NOMO-1 treated with DMSO at 0.1 percent for 48 hours (cell line): ENCODE data around the gene GPC4.
A peak's percentile ranks its signal among the peaks of the same experiment; 100 is the strongest.
"Not testable (repeated sequence)": the region's sequence is repeated elsewhere in the genome, so short reads cannot be mapped to it uniquely, and the experiment has no call there.

Experiments used
- DNase-seq: peaks from one replicate; lab custom pipeline; 2025; ENCODE audit not compliant: unreplicated experiment; lab: John Stamatoyannopoulos, UW

GPC4 gene

GRCh38 chrX:133307637-133308498, 107.4 kb downstream of the GPC4 start:
- DNase-seq, result no peak

- no peak for DNase-seq
Measured at GRCh38 chrX:133307094-133307493, 108.2 kb downstream of the GPC4 start.

DNA sequence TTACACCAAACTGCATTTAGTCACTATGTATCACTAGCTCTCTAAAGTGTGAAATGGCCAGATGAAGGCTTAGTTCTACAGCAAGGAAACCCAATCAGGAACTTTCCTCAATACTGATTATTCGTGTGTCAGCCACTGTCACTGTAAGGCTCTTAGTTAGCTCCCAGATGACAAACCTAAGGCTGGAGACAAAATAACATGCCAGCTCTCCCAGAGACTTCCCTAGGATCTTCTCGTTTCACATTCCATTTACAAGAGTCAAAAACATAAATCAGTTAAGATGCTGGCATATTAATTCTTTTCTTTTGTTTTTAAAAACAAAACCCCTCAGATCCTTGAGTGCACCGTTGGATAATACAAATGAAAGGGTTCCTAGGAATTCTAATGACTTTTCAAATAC, 109.0 kb downstream of the GPC4 start:
- no peak for DNase-seq

DNA sequence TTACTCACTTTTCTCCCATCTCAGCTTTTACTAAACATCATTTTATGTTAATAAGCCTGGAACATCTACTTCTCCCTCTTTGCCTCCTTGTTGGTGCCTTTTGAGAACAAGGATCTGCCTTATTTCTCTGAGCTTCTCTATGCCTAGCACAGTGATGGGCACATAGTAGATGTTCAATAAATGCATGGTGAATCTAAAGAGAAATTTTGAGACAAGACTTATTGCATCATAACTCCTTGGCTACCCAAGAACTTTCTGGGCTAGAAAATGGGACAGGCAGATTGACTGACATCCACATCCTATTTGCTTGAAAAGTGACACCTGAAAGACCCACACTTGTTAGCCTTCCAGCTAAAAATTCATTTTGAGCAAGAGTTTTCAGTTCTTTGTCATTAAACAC, 109.9 kb downstream of the GPC4 start:
- no peak for DNase-seq

DNA sequence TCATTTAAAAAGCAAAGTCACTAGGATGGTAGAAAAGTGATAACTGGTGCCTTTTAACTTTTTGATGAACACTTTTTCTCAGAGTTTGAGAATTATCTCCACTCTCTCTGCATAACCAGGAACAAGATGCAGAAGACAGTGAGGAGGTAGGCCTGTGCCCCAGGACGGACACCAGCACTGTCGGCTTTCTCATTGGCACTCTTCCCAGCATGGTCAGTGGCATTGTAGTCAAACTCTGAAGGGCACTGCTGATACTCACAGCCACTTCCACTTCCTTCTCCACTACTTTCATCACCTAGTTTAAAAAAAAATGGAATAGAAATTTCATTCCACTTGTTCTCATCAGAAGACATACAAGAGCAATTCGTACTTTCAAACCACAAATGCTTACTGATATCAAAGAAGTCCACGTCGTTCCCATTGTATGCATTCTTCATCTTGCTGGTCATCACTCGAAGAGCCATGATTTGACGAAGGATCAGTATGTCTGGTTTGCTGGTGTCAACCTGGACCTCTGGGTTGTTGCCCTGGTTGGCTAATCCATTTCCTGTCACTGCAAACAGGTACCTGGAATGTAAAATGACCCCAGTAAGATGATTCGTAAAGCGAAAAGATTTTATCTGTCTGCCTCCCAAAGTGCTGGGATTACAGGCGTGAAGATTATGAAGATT, 112.4 kb downstream of the GPC4 start:
- no peak for DNase-seq

DNA sequence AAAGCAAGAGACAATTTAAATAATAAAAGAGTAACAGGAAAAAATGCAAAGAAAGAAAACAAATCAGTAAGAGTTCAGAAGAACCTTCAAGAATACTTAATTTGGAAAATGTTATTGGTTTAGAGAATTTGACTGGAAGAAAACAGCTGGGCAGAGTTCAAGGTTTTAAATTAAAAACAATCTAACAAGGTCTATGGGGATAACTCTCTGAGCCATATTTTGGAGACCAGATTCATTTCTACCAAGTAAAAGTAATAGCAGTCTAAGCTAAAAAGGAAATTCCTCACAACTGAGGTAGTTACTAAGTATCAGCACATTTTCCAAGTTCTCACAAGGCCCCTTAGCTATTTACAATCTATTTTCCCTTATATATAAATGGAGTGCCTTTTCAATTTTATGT, 114.7 kb downstream of the GPC4 start:
- no peak for DNase-seq

DNA sequence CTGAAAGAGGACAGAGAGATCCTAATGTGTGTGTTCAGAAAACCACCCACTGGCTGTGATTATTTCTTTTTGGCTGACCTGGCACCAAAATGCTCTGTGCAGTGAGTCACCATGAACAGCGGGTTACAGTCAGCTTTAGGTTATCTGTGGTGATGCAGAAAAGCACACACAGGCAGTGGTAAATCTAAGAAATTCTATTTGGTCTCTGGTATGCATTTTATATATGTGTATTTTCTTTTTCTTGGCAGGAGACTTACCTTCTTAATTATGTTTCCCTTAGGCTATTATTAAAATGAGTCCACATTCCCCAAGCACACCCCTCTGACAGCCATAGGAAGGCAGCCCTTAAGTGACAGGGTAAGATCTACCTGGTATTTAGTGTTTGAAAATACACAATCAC, 118.0 kb downstream of the GPC4 start:
- DNase-seq, result no peak

DNA sequence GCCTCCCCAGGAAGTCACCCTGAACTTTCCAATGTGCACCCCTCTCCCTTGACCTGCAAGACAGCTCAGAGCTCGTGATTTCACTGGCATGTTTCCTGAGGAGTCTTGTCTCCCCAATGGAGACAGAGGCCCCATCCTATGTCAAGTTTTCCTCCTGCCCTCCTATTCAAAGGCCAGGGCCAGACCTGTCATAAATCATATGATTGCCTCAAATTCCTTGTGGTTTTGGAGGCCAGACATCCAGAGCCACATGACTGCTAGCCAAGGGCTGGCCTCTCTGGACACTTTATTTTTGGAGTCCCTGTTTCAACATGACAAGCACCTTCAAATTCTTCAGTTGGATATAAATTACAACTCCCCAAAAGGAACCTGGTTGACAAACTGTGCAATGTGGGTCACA, 121.2 kb downstream of the GPC4 start:
- no peak for DNase-seq

- no peak for DNase-seq
Measured at GRCh38 chrX:133290076-133290475, 125.2 kb downstream of the GPC4 start.

DNA sequence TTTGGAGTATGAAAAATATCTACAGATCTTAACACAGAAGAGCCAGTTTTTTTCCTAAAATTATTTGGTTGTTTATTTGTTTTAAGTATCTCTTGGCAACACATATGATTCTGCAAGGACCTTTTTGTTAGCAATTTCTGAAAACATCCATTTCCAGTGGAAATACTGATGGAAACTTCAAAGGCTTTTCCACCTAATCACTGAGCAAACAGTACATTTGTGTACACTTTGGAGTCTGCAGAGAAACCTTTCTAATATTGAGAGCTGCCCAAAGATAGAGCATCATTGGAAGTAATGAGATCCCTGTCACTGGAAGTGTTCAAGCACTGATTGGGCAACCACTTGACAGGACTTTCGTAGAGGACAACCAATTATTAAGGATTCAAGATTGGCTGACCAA, 127.4 kb downstream of the GPC4 start:
- no peak for DNase-seq

DNA sequence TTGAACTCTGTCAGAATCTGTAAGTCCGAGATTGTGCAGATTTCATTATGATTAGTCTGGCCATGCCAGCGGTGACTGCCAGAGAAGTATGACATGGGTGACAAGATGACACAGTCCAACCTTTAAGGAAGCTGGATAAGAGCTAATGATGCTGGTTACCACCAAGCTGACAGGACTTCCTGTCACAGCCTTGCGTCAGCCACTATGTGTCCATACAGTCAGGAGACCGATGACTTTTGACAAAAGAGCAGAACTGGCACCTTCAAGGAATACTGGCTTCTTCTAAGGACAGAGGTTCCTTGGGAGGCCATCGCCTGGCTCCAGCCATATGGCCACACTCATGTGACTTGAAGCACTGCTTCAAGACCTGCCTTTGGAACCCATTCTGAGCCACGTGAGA, 129.9 kb downstream of the GPC4 start:
- DNase-seq, result peak; percentile 58

DNA sequence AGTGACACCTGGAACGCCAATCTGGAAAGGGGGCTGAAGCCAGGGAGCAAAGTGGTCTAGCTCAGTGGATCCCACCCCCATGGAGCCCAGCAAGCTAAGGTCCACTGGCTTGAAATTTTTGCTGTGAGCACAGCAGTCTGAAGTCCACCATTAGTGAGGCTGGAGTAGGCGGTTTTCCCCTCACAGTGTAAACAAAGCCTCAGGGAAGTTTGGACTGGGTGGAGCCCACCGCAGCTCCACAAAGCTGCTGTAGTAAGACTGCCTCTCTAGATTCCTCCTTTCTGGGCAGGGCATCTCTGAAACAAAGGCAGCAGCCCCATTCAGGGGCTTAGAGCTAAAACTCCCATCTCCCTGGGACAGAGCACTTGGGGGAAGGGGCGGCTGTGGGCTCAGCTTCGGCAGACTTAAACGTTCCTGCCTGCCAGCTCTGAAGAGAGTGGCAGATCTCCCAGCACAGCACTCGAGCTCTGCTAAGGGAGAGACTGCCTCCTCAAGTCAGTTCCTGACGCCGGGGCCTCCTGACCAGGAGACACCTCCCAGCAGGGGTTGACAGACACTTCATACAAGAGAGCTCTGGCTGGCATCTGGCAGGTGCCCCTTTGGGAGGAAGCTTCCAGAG, 136.1 kb downstream of the GPC4 start:
- not testable (repeated sequence) for DNase-seq

DNA sequence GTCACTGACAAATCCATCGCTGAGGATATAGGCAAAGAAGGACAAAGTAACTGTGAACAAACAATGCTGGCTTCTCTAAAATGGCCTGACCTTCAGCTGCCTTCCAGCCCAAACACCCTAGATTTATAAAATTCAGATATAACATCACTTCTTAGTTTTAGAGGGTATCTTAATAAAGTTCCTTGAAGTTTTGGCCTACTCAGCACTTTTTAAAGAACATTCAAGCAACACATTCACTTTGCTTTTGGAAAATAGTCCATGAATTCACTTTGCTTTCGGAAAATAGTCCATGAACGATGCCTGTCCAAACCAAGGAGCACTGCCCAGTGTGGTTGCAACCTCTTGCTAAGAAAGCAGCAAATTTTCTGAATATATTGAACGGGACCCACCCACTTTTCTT, 142.1 kb downstream of the GPC4 start:
- no peak for DNase-seq

GRCh38 chrX:133269168-133269567, 146.1 kb downstream of the GPC4 start:
- DNase-seq, result no peak

GRCh38 chrX:133267621-133268020, 147.7 kb downstream of the GPC4 start:
- peak; percentile 3 for DNase-seq

DNA sequence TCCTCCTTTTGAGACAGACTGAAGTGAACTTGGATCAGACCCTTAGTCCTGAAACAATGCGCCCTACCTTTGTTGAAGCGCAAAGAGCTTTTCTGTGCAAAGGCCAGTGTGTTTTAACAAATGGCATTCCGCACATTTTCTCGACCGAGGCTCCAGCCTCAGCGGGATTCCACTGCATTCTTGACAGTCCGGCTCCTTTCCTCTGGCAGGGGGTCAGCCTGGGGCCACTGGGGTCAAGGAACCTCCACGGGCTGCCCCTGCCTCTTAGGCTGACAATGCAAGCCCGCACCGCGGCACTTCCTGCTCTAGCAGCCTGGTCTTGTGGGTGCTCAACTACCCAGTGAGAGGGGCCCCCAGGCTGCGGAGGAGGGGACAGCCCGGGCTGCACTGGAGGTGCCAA, 150.0 kb downstream of the GPC4 start:
- no peak for DNase-seq

DNA sequence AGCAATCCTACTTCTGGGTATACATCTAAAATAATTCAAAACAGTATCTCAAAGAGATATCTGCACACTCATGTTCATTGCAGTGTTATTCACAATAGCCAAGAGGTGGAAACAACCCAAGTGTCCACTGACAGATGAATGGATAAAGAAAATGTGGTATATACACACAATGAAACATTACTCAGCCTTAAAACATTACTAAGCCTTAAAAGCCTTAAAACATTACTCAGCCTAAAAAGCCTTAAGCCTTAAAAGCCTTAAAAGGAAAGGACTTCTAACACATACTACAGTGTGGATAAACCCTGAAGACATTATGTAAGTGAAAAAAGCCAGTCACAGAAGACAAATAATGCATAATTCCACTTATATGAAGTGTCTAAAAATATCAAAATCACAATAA, 156.8 kb downstream of the GPC4 start:
- DNase-seq, result no peak

GRCh38 chrX:133254666-133255065, 160.6 kb downstream of the GPC4 start:
- no peak for DNase-seq

DNA sequence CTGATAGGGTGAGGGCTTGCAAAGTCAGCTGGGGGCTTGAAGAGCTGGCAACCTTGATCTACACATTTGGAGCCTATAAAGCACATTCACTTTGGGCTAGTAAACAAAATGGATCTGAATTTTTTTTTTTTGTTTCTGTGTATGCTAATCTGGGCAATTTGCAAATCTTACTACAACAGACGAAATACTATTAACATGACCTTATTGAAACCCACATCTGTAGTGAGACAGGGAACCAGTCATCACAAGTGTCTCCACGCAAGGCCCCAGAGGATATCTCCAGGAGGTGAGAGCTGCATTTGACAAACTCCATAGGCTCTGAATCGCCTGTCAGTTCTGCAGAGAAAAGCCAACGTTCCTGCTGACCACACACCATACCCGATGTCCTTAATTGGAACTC, 164.1 kb downstream of the GPC4 start:
- no peak for DNase-seq

GRCh38 chrX:133250184-133251100, 164.8 kb downstream of the GPC4 start:
- no peak for DNase-seq
